ENCODE results near the gene POT1.

POT1 gene

DNA sequence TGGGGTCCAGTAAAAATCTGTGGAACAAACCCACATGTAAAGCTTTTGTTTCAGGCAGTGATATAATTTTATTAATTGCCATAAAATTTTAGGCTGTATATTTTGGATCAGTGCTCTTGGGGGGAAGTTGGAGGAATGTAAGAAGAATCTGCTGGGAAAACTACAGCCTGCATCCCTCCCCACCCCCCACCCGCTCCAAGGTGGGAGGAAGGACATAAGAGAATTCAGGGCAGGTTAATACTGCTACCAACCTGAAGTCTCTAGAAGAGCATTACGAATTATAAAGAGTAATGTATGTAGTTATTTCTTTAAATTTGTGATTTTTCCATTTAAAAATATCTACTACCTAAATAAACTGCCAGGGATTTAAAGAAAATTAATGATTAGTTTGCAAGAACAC is 116.9 kb downstream of the POT1 start:
- no peaks in the 10 kb centered on the region for H3K9me3 ChIP-seq (ENCODE audit: control insufficient read depth, insufficient read depth, low read length)
- H3K4me1 ChIP-seq (ENCODE audit: insufficient read depth, low read length): peaks cover 27% of the 10 kb centered on the region; the same call in 1 of the 2 replicates
- H3K36me3 ChIP-seq (ENCODE audit: insufficient read depth, low read length): no peaks in the 10 kb centered on the region
- H3K9ac ChIP-seq (ENCODE audit: low read depth, low read length): no peak overlapping the region

DNA sequence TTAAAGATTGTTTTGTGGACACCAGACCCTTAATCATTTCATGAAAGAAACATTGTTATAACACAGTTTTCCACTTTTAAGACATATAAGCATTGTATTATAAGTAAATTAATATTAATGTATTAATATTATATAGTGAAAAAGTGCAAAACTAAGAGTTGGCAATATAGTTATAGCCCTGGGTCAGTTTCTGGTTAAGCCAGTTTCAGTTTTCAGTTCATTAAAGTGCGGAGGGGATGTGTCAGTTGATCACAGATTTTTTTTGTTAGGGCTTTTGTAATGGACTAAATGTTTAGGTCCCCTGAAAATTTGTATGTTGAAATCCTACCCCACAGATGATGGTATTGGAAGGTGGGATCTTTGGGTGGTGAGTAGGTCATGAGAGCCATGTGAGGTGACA is 118.3 kb downstream of the POT1 start:
- Histone ChIP-seq H3K9me3 (ENCODE audit: control insufficient read depth, insufficient read depth, low read length) (no peaks in the 10 kb centered on the region), H3K4me1 (ENCODE audit: insufficient read depth, low read length) (peaks cover 27% of the 10 kb centered on the region; the same call in 1 of the 2 replicates)

DNA sequence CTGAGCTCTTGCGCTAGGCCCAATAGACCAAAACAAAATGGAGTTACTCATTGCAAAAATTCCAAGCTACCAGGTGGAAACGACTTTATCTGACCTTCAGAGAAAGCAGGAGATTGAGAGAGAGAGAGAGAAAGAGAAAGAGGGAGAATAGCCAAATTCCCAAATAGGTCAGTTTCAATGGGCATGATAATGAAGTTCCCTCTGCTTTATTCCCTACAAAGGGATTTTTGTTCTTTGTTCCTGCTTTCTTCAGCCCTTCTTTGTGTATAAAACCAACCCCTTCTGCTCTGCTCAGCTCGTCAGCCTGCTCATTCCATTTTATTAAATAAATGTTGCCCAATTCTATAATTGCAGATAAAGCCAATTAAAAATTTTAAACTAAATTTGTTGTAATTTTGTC is 119.0 kb downstream of the POT1 start:
- Histone ChIP-seq H3K9me3 (ENCODE audit: control insufficient read depth, insufficient read depth, low read length) (no peaks in the 10 kb centered on the region), H3K4me1 (ENCODE audit: insufficient read depth, low read length) (peaks cover 27% of the 10 kb centered on the region; the same call in 1 of the 2 replicates), H3K36me3 (ENCODE audit: insufficient read depth, low read length) (no peaks in the 10 kb centered on the region), H3K9ac (ENCODE audit: low read depth, low read length) (no peak overlapping the region)

More for the DNA sequence above, 118.3 kb downstream of the POT1 start:
- Histone ChIP-seq H3K36me3 (ENCODE audit: insufficient read depth, low read length) (no peaks in the 10 kb centered on the region), H3K9ac (ENCODE audit: low read depth, low read length) (no peak overlapping the region)

GRCh38 chr7:124808206-124808605 is 121.4 kb downstream of the POT1 start:
- H3K36me3 ChIP-seq (ENCODE audit: insufficient read depth, low read length): no peaks in the 10 kb centered on the region
- no peaks in the 10 kb centered on the region for H3K9me3 ChIP-seq (ENCODE audit: control insufficient read depth, insufficient read depth, low read length)
- peaks cover 25% of the 10 kb centered on the region; the same call in 1 of the 2 replicates for H3K4me1 ChIP-seq (ENCODE audit: insufficient read depth, low read length)
- H3K9ac ChIP-seq (ENCODE audit: low read depth, low read length): no peak overlapping the region

GRCh38 chr7:124801330-124801895 is 128.2 kb downstream of the POT1 start:
- H3K36me3 ChIP-seq (ENCODE audit: insufficient read depth, low read length): no peaks in the 10 kb centered on the region; the same call in 1 of the 2 replicates
- H3K9ac ChIP-seq (ENCODE audit: low read depth, low read length): no peak overlapping the region
- peaks cover 6% of the 10 kb centered on the region; the same call in 1 of the 2 replicates for H3K4me1 ChIP-seq (ENCODE audit: insufficient read depth, low read length)
- no peaks in the 10 kb centered on the region for H3K9me3 ChIP-seq (ENCODE audit: control insufficient read depth, insufficient read depth, low read length)

GRCh38 chr7:124800386-124800785 is 129.2 kb downstream of the POT1 start:
- Histone ChIP-seq H3K4me1 (ENCODE audit: insufficient read depth, low read length) (peaks cover 5% of the 10 kb centered on the region; the same call in 1 of the 2 replicates), H3K36me3 (ENCODE audit: insufficient read depth, low read length) (no peaks in the 10 kb centered on the region; the same call in 1 of the 2 replicates), H3K9ac (ENCODE audit: low read depth, low read length) (no peak overlapping the region), H3K9me3 (ENCODE audit: control insufficient read depth, insufficient read depth, low read length) (no peaks in the 10 kb centered on the region)

DNA sequence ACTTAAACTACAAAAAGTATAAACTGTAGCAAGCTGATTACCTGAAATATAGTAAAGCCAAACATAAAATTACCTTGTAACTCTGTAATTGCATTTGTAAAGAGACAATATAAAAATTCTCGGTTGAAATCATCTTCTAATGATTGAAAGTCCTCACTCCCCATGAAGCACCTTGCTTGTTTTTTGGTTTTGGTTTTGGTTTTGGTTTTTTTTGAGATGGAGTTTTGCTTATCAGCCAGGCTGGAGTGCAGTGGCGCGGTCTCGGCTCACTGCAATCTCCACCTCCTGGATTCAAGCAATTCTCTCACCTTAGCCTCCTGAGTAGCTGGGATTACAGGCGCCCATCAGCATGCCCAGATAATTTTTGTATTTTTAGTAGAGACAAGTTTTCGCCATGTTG is 130.2 kb downstream of the POT1 start:
- H3K9me3 ChIP-seq (ENCODE audit: control insufficient read depth, insufficient read depth, low read length): no peaks in the 10 kb centered on the region
- H3K9ac ChIP-seq (ENCODE audit: low read depth, low read length): no peak overlapping the region
- H3K36me3 ChIP-seq (ENCODE audit: insufficient read depth, low read length): no peaks in the 10 kb centered on the region; the same call in 1 of the 2 replicates
- H3K4me1 ChIP-seq (ENCODE audit: insufficient read depth, low read length): no peaks in the 10 kb centered on the region; the same call in 1 of the 2 replicates

DNA sequence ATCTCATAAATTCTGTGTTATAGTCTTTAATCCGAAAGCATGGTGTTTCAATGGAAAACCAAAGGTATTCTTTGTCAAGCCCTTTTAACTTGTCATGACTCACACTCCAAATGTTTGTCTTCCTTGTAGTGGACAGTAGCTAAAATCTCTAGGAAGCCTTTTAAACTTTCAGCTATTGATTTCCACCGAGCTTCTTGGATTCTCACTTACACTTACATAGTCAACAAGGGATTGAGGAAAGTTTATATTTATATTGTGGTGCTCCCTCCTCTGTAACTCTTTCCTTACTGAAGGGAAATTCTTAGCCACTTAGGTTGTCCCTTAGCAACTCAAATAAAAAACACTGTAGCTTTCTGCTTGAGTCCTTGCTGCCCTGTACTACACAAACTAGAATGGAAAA is 132.9 kb downstream of the POT1 start:
- Histone ChIP-seq H3K4me1 (ENCODE audit: insufficient read depth, low read length) (no peaks in the 10 kb centered on the region), H3K9ac (ENCODE audit: low read depth, low read length) (no peak overlapping the region), H3K9me3 (ENCODE audit: control insufficient read depth, insufficient read depth, low read length) (no peaks in the 10 kb centered on the region), H3K36me3 (ENCODE audit: insufficient read depth, low read length) (no peaks in the 10 kb centered on the region; the same call in 1 of the 2 replicates)

DNA sequence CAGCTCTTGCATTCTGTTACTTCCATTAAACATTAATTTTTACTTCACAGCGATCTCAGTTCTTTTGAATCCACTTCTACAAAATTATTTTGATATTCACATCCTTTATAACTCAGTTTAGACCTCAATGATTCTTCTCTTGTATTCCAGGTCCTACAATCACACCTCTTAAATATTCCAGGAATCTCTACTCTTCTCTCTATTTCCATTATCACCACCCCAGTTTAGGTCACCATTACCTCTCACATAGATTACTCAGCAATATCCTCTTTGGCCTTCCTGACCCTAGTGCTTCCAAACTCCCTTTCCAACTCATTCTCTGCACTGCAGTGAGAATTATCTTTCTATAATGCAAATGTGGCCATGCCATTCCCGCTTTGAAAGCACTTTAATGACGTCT is 136.9 kb downstream of the POT1 start:
- Histone ChIP-seq H3K9me3 (ENCODE audit: control insufficient read depth, insufficient read depth, low read length) (no peaks in the 10 kb centered on the region), H3K9ac (ENCODE audit: low read depth, low read length) (no peak overlapping the region), H3K36me3 (ENCODE audit: insufficient read depth, low read length) (no peaks in the 10 kb centered on the region), H3K4me1 (ENCODE audit: insufficient read depth, low read length) (no peaks in the 10 kb centered on the region)

- no peaks in the 10 kb centered on the region for H3K4me1 ChIP-seq (ENCODE audit: insufficient read depth, low read length)
- H3K9ac ChIP-seq (ENCODE audit: low read depth, low read length): no peak overlapping the region
- no peaks in the 10 kb centered on the region for H3K9me3 ChIP-seq (ENCODE audit: control insufficient read depth, insufficient read depth, low read length)
- no peaks in the 10 kb centered on the region for H3K36me3 ChIP-seq (ENCODE audit: insufficient read depth, low read length)
Measured at GRCh38 chr7:124792002-124792401, 137.6 kb downstream of the POT1 start.

DNA sequence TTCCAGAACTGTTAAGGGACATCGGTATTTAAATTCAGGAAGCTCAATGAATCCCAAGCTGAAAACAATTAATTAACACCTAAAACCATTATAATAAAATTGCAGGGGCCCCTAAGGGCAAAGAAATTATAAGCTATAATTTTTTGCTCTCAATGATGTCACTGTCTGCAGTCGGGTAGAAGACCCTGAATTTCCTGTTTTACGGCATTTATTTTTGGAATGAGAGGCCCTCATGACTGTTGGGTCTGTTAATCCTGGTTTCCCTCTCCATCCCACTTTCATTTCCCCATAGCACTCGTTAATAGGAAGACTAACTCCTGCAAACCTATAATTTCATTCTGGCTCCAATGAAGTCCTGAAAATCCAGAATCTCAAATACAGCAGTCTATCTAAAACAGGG is 138.2 kb downstream of the POT1 start:
- H3K9ac ChIP-seq (ENCODE audit: low read depth, low read length): no peak overlapping the region
- no peaks in the 10 kb centered on the region for H3K4me1 ChIP-seq (ENCODE audit: insufficient read depth, low read length)
- H3K36me3 ChIP-seq (ENCODE audit: insufficient read depth, low read length): no peaks in the 10 kb centered on the region
- H3K9me3 ChIP-seq (ENCODE audit: control insufficient read depth, insufficient read depth, low read length): no peaks in the 10 kb centered on the region

DNA sequence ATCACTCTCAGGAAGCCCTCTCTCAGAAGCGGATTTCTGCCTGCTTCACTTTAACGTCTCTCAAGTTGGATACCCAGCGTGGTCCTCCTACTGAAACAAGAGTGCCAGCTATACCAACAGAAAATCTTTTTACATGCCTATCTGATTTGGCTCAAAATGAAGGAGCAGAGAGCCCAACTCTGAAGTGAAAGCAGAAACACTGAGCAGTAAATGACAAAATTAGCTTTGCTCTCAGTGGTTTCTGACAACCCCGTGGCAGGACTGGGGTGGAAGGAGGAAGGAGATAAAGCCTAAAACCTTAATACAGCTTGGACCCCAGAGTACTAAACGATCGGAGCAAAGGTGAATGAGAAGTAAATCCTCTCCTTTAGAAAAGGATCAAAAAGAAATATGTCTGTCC is 139.0 kb downstream of the POT1 start:
- Histone ChIP-seq H3K36me3 (ENCODE audit: insufficient read depth, low read length) (no peaks in the 10 kb centered on the region), H3K4me1 (ENCODE audit: insufficient read depth, low read length) (no peaks in the 10 kb centered on the region), H3K9ac (ENCODE audit: low read depth, low read length) (no peak overlapping the region), H3K9me3 (ENCODE audit: control insufficient read depth, insufficient read depth, low read length) (no peaks in the 10 kb centered on the region)

DNA sequence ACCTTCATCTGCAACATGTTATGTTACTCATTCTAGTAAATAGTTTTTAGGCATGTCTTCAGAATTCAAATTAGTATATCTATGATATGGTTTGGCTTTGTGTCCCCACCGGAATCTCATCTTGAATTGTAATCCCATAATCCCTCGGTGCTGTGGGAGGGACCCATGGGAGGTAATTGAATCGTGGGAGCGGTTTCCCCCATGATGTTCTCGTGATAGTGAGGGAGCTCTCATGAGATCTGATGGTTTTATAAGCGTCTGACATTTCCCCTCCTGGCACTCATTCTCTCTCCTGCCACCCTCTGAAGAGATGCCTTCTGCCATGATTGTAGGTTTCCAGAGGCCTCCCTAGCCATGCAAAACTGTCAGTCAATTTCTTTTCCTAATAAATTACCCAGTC is 143.6 kb downstream of the POT1 start:
- no peaks in the 10 kb centered on the region for H3K9me3 ChIP-seq (ENCODE audit: control insufficient read depth, insufficient read depth, low read length)
- H3K4me1 ChIP-seq (ENCODE audit: insufficient read depth, low read length): peaks cover 12% of the 10 kb centered on the region
- no peaks in the 10 kb centered on the region for H3K36me3 ChIP-seq (ENCODE audit: insufficient read depth, low read length)
- no peak overlapping the region for H3K9ac ChIP-seq (ENCODE audit: low read depth, low read length)

DNA sequence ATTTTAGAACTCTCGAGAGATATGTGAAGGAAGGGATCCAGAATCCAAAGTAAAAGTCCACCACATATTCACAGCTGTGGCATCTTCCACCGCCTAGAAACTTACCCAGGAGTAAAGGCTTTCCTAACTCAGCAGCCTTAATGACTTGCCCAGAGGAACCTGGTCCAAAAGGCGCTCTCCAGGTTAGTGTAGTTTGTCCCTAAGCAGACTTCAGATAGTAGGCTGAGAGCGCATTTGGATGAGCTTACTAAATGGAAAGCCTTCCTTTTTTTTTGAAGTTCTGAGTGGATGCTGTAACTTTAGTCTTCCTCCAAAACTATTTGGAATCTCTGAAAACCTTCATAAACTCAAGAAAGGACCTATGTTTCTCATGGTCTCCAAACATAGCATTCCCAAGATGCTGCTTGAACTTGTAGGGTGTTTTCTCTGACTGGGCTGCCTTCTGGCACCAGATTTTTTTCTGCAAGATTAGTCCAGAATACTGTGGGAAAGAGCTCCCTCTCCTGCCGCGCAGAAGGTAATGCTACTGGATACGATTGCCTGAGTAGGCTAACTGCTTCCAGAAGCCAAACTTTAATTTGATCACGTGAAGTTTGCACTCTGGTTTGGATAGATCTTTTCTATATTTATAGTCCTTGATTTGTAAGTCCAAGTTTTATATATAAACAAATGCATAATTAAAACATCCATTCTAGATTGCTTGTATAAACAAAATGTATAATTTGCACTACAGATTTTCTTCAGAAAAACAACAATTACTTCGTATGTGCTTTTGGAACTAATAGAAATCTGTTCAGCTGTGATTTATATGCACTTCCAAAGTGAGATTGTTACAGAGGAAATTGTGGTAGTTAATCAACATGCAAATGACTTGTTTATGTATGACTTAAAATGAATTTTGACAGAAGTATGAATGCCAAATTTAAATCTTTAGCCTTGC is 144.5 kb downstream of the POT1 start:
- no peaks in the 10 kb centered on the region for H3K9me3 ChIP-seq (ENCODE audit: control insufficient read depth, insufficient read depth, low read length)
- H3K9ac ChIP-seq (ENCODE audit: low read depth, low read length): no peak overlapping the region
- H3K4me1 ChIP-seq (ENCODE audit: insufficient read depth, low read length): peaks cover 12% of the 10 kb centered on the region
- no peaks in the 10 kb centered on the region for H3K36me3 ChIP-seq (ENCODE audit: insufficient read depth, low read length)

GRCh38 chr7:124783271-124783670 is 146.4 kb downstream of the POT1 start:
- Histone ChIP-seq H3K4me1 (ENCODE audit: insufficient read depth, low read length) (peaks cover 12% of the 10 kb centered on the region), H3K9me3 (ENCODE audit: control insufficient read depth, insufficient read depth, low read length) (no peaks in the 10 kb centered on the region), H3K9ac (ENCODE audit: low read depth, low read length) (no peak overlapping the region), H3K36me3 (ENCODE audit: insufficient read depth, low read length) (no peaks in the 10 kb centered on the region)

Measured in ES-I3 (cell line).